Measurements from ENCODE around the gene ABCA4.

Gene ABCA4

DNA sequence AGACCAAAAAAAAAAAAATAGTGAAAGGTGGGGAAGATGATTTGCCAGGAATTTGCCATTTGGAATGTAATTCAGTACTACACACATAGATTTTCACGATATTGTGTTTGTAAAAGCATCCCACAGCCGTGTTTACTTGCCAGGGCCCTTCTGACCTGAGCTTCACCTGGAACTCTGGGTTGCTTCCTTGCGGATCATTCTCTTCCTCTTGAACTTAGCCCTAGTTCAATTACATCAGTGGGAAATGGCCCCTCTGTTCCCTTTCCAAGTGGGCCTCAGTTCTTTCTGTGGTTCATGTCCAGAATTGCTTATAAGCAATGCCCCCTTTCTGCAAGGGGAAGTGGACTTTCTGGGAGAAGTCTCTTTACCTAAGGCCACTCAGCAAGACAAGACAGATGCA, 41.0 kb downstream of the ABCA4 start:
- DNase-seq = no peak

DNA sequence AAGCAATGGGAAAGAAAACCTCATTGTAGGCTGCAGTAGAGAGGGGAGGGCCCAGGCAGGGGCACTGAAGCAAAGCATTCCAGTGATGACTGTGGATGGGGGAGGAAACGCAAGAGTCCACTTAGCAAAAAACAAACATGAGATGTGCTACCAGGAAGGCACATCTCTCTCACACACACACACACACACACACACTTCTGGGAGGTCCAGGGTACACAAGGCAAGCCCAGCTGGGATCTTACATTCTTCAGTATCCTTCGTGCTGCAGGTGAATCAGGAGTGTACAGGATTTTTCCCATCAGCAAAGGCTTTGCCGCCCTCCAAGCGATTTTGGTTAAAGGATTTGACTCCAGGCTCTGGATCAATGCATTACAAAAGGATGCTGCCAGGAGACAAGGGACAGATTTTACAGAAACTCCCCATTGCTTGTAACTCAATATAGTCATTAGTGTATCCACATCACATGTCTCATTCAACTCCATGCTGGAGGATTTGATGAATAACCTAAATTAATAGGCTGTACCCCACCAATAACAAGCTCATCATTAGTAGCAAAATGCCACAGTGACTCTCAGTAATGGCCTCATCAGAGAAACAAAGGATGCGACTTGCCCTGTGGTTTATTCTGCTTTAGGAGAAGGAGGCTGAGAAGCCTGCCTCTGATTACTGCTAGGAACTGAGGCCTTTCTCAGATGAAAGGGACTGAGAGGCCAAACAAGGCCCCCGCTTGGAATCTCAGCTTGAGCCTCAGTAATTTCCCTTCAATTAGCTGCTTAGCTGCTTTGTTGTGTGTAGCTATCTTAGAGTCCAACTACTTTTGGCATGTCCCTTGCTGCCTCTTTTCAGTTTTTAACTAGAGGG, 41.6 kb downstream of the ABCA4 start:
- no peak for DNase-seq

DNA sequence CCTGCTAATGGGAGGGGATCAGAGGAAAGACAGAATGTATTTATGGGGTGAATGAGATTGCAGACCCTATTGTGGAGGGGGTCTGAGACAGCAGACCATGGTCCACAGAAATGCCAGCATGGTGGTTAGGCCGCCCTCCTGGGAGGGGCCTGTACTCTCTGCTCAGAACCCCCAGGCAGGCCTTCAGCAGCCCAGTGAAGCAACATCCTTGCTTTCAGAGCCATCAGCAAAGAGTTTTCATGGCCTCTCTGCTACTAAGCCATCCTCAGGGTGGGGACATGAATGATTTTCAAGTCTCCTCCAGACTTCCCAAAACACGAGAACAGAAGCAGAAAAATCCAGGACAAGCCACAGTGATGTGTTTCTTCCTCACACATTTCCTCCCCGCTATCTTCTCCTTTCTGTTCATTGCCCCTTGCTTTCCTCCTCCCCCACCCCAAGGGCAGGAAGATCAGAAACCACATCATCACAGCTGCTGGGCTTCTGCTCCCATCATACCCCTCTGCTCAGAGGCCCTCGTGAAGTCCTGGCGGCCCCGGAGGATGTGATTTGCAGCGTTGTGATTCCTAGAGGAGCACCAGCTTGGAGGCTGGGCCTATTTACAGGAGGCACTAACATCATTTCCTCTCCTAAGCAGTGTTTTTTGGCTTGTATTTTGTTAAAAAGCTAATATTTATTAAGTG, 48.0 kb downstream of the ABCA4 start:
- no peak for DNase-seq

DNA sequence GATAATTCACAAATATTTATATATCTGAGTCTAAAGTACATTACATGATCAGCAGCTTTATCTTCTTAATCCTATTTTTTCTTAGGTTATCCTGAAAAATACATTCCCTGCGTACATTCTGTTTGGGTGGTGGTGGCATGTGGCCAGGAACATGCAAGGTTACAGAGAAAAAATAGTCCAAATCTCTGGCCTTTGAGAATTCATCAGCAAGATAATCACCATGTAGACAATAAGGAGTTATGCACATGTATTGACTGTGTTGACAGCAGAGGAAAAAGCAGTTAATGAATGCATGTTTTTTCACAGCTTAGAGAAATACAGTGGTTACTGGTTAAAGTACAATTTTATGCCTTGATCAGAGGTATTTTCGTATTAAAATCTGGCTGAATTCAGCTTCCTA, 49.0 kb downstream of the ABCA4 start:
- no peak for DNase-seq

DNA sequence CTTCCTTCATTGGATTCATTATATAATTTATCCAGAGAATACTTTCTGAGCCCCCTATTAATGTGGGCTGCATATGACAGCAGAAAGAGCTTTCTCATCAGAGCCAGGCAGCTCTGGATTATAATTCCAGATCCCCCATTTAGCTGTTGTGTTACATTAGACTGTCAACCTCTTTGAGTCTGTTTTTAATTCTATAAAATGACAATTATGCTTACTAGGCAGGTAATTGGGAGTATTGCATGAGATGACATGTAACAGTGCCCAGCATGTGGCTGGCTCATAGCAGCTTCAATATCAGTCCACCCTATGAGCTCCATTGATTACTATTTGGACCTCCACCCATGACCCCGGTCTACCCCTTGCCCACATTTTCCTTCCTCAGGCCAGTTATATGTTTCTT, 49.6 kb downstream of the ABCA4 start:
- no peak for DNase-seq

DNA sequence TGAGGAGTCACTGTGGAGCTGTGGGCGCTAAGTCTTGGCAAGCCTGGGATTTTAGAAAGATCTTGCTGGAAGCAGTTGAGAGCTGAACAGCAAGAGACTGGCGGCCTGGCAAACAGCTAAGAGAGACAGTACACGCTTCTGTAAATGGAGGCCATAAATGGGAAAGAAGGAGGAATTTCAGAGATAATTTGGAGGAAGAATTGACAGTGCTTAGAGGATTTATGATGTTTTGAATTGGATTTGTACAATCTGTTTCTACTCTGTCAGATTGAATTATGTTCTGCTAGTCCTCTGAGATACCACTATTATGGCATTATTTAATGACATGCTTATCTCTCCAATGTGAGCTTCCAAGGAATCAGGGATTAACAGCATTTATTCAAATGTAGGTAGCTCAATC, 50.1 kb downstream of the ABCA4 start:
- no peak for DNase-seq

DNA sequence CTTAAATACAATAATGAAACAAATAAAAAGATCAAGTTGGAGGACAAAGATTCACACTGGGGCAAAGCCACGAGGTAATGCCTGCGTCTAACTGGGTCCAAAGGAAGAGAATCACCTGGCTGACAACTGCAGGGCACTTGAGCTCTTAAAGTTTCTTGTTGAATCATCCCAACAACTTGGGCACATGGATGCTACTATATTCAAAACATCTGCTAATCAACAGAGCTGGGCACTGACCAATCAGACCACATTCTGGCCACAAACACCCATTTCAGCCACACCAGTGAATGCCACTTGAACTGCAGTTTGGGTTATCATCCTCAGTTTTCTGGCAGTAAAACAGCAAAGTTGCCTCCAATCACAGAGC, 51.0 kb downstream of the ABCA4 start:
- no peak for DNase-seq

DNA sequence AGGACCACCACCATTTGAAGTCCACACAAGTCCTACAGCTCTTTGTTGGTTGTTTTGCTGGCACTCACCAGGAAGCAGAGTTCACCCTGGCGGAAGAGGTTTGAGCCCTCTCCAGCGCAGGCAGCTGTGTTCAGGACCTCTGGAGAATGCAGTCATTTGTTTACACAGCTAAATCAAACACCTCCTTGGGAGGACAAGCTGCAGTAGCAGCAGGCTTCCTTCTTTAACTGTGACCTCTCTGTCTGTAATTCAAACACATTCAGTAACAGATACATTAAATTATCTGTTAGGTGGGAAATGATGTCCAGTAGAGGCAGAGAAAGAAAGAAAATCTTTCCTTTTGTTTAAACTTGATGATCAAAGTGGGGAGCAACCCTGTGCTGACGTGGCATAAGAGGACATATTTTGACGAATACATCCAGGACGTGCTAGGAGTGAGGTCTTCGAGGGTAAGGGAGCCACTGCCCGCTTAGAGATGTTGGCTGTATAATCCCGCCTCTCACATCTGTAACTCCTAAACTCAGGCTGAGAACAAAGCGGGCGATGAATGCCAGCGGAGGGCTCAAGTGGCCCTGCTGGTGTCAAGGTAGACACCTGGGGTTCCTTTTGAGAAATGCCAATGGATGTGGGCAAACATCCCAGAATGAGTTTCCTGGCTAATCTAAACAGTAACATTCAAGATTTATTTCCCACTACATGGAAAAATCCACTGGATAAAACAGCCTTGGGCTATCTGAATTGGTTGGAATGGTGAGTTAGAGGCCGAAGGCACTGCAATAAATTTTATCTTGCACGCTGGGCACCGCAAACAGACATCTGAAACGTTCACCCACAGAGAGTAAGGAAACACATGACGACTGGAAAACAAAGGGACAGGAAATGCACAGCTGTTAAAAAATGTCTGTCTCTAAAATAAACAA, 51.7 kb downstream of the ABCA4 start:
- no peak for DNase-seq

DNA sequence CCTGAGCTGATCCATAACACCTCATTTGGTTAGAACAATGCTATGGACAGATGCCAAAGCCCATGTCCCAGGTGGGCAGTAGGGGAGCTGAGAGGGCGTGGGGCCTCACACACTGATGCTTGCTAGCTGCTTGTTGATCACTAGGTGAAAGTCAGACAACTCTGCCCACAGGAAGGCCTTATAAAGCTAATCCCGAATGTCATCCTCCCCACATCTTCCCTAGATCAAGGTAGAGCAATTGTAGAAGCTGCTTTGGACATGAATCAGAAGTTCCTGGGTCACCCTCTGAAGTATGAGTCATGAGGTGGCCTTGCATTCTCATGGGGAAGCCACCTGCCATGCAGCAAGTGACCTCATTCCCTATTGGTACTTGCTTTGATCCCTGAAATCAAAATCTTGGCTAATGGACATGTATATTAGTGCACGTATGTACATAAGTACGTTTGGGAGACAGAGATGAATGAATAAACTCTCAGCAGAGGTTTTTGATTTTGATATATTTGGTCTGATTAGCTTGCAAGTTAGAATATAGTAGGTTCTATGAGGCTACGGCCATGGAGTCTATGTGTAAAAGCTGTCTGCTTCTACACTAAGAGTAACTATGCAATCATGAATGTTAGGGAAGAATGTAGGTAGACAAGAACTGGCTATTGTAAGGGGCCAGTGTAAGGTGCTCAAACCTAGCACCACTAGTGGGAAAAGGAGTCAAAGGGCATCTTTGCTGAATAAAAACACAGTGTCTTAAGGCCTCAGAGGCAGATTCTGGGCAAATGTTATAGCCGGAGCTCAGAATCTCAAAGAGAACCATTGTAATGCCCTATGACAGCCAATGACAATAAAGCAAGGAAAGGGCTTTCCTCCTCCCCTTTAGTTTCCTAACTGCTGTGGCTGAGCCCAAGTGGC, 52.6 kb downstream of the ABCA4 start:
- no peak for DNase-seq

DNA sequence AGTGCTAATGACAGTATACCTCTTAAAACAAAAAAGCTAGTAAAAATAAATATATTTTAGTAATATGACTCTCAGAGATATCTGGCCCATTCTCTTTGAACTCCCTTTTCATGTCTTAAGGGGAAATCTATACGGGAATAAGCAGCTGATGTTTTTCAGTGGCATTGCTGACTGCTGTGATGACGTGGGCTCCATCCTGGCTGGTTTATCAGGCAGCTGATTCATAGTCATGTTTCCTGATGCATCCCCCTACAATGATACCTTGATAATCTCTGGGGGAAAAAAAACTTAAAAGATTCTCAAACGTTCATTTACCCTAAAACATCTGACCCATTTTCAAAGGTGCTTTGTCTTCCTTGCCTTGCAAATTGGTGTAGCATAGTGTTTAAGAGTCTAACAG, 53.8 kb downstream of the ABCA4 start:
- DNase-seq = no peak

DNA sequence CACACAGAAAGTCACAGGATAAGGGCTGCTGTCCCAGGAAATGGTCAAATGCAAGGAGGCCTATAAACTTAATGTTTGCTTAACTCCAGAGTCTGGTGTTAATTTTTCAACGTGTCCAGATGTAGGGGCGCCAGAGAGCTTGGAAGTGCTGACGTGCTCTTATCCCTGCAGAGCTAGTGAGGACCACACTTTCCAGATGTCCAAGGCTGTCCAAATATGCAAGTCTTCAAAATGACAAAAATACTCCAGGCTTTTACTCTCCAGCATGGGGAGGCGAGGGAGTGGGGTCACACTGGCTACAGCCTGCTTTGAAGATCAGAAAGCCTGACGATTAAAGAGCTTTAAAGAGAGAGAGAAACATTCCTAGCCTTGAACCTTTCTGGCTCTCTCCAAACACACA, 57.6 kb downstream of the ABCA4 start:
- DNase-seq = peak in 1 of 2 experiments; percentile 2

DNA sequence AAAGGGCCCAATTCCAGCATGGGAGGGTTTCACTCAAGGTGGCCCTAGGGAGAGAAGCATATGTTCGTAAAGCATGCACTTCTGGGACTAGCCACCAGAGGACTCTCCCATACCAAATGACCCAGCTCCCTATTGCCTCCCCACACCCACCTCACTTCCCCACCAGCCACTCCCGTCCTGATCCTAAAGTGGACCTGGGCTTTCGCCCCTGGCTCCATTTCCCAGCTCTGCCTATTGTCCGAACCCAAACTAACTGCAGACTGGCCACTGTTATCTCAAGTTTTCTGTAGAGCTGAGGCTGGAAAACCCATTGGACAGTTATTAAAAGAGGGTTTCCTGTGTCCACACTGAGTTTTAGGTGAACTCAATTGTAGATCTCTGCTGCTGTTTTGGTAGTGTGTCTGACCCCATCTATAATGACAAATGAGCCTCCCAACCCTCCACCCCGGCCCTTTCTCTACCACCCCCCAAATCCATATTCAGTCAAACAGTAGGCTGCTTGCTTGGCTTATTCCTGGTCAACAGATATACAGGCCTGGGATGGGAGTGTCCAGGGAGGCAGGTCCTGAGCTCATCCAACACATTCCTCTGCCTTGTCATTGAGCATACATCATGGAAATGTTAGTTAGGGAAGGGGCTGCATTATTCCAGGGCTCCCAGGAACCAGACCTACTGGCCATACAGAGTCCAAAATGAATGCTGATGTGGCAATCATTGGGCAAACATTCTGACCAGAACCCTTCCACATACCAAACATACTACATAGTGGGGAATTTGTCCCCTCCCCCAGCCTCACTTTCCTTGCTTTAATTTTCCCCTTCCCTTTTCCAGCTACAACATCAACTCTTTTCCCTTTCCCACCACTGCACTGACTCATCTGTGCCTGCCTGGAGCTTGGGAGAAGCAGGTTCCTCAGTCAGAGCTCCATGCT, 59.2 kb downstream of the ABCA4 start:
- peak; percentile 30 to 42 for DNase-seq

DNA sequence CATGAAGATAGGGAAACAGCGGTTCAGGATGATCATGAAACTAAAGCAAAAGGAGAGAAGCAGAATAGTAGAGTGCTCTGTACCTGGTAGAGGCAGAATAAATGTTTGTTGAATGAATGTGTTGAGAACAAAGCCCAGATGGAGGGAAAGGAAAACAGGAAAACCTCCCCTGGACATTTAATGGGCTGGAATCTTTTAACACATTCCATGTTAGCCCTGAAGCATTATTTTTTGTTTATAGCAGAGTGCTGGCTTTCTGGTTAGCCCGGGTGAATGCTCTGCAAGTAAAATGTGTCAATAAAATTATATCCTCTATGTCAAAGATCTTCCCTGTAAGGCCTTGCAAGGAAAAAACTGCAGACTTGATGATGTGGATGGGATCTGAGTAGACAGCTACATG, 60.2 kb downstream of the ABCA4 start:
- DNase-seq = no peak

DNA sequence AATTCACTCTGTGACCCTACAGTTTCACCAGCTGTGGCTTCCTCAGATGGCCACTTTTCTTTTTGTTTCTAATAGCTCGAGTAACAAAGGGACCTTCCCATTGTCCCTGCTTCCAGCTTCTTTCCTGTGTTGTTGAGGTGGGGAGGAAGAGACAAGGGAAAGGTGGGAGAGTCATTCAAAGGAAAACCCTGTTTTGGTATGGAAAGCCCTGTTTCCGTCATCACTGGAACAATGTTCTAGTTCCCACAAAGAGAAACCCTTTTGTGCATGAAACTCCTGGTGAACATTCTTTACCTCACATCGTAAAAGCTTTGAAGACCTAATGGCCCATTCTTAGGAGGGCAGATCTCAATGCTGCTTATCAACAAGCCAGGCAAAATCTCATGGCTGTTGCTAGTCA, 62.2 kb downstream of the ABCA4 start:
- no peak for DNase-seq

DNA sequence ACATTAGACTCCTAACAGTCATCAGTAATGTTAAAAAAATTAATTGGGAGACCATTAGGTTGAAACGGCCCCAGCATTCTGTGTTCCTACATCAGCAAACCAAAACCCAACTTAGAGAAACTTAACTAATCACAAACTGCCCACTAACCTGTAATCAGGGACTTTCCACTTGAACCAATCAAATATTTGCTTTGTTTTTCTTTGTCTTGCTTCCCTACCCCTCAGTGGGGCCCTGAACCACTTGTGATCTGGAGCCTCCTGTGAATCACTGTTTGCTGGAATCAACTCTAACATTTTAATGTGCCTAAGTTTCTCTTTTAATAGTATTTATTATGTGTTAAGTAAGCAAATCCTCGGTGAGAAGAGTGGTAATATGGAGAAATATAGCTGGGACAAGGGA, 64.0 kb downstream of the ABCA4 start:
- no peak for DNase-seq

DNA sequence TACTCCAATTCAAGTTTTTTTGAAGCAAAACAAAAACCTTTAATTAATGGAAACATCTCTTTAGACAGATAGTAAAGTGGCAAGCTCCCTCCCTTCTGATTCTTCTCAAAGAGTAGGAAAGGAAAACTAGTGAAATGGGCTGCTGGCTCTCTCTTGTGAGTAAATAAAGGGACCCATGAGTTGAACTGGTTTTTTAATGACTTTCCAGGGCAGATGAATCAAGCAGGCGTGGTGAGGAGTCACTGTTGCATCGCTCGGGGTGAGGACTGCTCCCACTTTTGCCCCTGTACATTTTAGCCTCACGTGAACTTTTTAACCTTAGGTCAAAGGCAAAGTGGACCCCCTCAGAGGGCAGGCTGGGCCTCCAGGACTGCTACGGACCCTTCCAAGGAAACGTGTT, 64.8 kb downstream of the ABCA4 start:
- no peak for DNase-seq

DNA sequence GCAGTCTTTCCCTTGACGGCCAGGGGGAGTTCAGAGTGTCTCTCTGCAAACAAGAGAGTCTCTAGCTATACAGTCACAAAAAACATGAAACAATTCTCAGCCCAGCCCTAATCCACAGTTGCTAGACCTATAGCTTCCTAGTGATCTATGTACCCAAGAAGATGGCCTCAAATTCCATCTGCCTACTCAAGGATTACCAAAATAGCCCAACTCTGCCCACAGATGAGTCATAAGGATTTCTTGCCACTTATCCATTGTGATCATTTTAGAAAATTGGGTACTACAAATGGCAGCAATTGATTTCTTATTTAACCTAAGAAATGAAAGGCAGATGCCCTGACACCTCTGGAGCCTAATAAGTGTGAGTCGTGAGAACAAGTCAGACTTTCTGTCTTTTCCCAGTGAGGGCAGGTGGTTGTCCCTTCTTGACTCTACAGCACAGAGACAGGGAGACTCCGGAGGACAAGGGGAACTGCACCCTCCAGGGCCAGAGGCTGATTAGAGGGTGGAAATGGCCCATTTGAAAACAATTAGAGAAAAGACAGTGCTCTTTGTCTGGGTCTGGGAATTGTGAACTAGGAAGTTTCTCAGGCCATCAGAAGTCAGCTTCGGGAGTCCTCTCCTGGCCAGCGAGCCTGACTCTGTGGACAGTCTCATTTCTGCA, 65.4 kb downstream of the ABCA4 start:
- DNase-seq = no peak

DNA sequence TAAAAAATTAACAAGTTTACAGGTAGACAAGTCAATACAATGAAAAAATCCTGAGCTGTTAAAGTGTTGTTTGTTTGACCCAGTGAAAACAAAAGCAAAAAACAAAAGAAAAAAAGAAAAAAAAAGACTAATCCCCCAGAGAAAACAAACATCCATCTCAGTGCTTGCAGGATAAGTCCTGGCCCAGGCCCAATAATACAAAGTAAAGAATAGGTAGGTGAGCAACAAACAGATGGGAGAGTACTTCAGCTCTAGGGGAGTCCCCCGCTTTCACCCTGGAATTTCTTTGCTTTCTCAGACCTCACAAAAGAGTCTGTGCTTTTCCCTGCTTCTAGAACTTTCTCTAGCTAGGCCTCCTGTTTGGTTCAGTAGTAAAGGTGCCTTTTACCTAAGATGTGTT, 70.3 kb downstream of the ABCA4 start:
- DNase-seq = no peak

DNA sequence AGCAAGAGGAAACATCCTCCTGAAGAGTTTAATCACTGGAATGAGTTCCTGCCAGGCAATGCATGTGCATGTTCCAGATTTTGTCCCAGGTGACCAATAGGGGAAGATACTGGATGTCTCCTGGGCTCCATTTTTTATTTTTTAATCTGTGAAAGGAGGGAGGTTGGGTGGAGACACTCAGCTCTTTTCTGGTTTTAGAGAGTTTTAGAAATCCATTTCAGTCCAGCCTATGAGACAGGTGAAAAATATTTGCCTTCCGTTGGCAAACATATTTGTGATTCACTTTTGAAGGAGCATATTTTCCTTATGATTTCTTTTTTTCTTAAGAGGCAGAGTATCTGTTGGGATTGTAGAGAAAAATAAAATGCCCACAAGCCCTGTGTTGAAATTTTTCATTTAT, 70.7 kb downstream of the ABCA4 start:
- no peak for DNase-seq

DNA sequence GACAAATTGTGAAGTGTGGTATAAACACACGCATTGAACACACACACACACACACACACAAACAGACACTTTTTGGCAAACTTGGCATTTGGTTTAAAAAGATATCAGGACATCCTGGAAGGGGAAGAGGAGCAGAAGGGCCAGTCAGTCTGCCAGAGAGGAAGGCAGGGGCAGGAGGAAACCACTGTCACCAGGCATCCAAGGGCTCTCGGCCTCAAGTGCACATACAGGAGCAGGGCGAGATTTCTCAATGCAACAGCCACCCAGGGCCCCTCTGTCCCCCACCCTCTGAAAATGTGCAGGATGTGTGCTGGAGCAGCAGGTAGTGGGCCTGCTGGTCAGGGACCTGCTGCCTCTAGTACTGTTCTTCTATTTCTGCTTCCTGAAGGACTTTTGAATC, 71.2 kb downstream of the ABCA4 start:
- DNase-seq = no peak
